HG03520 (cell line): ENCODE results near the gene CACNA1I.

Source experiments
- ATAC-seq: cut with Tn5 transposase; IDR thresholded peaks from one replicate; pipeline ENCODE4 v1.9.1; 2021; ENCODE audit warnings: mild to moderate bottlenecking, moderate library complexity; ENCODE audit not compliant: unreplicated experiment

The CACNA1I gene

DNA sequence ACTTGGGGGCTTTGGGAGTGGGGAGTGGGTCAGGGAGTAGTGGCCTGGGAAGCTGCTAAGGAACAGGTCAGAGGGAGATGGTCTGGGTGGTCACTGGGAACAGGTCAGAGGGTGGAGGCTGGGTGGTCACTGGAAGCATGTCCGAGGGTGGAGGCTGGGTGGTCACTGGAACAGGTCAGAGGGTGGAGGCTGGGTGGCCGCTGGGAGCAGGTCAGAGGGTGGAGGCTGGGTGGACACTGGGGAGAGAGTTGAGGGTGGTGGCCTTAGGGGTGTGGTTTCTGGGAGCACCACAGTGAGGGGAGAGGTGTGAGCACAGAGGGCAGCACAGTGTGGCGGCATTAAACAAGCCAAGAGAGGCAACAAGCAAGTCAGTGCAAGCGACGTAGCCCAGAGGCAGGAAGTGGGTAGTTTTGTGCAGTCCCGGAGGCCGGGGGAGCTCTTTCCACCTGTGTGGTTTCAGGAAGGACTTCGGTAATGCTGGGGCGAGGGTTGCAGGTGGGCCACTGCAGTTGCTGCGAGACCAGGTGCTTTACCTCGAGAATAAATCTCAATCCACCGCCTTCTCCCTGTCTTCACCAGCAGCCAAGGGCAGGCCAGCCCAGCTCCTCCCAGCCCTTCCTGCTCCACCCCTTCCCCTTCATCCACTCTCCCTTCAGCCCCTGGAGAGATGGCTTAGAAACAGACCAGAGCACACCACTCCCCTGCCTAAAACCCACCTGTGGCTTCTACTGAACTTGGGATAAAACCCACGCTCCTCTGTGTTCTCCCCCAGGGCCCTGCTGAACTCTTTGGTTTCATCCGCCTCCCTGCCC lies 3.2 kb upstream of the CACNA1I start:
- no peak for ATAC-seq

DNA sequence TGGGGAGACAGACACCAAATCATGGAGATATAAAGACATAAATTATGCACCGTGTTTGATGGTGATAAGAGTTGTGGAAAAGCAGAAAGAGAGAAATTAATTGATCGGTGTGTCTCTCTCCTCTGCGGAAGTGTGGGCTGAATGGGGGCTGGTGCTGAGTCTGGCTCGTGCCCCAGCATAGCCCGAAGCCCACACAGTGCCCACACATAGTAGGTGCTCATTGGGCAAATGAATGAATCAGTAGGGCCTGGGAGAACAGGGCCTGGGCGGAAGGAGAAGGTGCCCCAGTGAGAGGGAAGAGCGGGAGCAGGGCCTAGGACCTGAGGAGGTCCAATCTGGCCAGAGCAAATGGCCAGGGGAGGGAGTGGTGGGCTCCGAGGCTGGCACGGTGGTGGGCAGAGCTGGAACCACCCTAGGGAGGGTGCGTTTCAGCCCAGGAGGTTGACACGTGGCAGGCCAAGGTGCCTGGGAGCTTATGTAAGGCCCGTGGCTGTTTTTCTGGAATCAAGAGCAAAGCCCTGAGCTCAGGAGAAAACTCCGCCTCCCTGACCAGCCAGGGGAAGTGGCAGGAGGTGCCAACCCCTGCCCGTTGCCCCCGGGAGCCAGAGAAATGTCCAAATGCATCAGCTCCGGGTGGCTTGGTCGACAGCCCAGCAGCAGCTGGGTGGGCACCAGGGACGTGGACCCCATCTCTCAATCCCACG lies 2.1 kb upstream of the CACNA1I start:
- no peak for ATAC-seq

DNA sequence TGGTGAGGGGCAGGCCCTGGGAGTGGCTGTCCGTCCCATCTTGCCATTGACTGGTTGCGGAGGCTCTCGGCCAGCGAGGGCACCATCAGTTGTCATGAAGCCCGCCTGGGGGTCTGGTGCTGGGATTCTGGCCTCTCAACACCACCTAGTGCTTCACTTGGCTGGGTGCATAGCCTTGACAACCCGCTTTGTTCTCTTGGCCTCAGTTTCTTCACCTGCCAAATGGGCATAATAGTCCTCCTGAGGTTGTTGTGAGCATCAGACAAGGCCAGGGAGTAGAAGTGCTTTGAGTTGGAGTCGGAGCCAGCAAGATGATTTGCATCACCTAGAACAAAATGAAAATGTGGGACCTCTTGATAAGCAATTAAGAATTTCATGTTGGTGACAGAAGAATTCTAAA lies 1.5 kb upstream of the CACNA1I start:
- no peak for ATAC-seq

DNA sequence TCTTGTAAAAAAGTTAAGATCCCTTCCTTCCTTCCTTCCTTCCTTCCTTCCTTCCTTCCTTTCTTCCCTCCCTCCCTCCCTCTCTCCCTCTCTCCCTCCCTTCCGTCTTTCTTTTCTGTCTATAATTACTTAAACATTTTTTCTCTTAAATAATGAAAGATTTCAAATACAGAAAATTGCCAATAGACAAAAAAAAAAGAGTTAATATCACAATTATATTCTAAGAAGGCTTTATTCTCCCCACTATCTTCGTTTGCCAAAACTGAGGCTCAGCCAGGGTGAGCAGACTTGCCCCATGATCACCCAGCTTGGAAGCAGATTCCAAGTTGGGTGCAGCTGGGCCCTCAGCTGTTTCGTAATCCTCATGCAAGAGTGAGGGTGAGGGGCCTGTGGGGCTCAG lies 327 bp upstream of the CACNA1I start:
- no peak for ATAC-seq

DNA sequence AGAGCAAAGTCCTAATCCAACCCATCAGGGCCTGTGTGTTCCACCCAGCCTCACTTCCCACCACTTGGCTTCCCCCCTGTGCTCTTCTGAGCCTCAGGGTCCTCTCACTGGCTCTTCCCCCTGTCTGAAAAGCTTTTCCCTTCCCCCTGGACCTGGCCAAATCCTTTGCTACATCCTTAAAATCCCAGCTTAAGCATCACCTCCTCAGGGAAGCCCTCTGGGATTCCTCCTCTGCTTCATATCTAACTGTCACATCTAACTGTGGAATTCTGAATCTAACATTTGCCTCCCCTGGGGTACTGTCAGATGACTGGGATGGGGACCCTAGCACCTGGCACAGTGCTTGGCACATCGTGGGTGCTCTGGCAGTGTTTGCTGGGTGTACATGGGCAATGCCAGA lies 985 bp downstream of the CACNA1I start:
- no peak for ATAC-seq

DNA sequence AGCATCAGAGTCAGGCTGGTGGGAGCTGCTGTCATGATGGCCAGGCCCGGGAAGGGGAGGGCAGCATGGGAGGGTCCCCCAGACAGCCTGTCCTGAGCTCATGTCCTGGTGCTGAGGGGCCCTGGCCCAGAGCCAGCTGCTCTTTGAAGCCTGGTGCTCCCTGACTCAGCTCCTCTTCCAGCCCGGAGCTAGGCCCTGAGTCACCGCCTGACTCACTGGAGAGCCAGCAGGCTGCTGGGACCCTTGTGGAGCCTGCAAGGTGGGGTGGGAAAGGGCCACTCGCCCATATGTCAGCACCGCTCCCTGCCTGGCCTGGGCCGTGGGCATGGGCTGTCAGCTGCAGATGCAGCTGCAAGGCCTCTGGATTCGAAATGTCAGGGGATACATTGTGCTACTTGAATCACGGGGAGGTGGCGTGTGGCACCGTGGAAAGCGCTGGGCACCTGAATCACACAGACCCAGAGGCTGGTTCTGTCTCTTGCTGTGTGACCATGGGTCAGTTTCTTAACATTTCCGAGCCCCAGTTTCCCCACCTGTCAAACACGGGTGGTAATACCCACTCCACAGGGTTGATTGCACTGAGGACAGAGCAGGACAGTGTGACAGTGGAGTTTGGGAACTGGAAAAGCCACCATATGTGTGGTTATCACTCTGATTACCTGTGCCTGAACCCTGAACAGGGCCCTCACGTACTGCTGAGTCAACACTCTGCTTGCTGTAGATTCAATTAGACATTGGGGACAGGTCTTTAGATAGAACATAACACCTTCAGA lies 4.4 kb downstream of the CACNA1I start:
- no peak for ATAC-seq

DNA sequence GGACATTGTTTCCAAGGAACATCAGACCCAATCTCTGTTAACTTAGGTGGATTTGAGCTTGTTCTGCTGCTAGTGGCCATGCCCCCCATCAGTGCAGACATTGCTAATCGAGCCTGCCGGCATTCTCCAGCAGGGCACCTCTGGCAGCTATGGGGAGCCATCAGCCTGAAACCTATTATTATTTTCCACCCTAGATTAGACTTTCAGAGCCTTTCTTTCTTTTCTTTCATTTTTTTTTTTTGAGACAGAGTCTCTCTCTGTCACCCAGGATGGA lies 4.9 kb downstream of the CACNA1I start:
- ATAC-seq = no peak

DNA sequence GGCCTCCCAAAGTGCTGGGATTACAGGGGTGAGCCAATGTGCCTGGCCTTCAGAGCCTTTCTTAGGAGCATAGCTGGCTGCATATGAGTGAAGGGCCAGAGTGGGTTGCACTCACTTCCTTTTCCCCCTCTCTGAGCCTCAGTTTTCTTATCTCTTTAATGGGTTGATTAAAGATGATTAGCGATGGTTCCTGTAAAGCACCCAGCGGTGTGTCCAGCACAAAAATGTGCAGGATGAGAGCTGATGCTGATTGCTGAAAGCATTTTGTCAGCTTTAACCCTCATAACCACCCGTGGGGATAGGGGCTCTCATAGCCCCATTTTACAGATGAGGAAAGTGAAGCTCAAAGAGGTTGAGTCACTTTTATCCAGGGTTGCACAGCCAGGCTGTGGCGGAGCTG lies 5.5 kb downstream of the CACNA1I start:
- ATAC-seq = no peak

DNA sequence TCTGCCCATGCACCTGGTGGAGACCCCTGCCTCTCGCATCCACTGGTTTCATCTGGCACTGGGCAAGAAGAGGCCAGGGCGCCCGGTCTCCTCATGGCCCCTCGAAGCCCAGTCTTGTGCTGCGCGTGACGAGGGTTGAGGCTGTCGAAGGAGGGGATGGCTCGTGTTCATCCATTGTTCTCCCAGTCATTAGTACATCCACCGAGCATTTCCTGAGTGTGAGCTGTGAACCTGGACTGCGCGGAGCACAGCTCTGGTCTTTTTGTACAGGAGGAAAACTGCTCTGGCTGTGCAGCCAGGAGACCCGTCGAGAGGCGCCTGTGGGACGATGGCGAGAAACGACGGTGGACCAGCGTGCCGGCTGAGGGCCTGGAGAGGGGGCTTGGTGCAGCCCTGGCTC lies 6.8 kb downstream of the CACNA1I start:
- no peak for ATAC-seq

DNA sequence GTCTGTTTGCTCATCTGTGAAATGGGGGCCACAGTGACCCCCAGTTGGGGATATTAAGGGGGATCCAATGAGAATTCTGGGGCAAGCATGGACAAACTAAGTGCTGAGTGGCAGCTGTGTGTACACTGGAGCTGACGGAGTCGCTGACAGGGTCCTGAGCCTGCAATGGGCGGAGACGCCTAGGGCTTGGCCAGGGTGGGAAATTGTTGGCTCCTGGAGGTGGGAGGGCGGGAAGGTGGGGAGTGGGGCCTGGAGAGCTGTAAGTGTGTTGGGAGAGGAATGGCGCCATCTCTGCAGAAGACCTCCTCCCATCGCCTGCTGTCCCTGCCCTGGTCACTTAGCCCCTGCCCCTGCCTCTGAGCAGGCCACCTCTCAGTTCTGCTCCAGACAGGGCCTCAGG lies 7.3 kb downstream of the CACNA1I start:
- ATAC-seq = no peak

DNA sequence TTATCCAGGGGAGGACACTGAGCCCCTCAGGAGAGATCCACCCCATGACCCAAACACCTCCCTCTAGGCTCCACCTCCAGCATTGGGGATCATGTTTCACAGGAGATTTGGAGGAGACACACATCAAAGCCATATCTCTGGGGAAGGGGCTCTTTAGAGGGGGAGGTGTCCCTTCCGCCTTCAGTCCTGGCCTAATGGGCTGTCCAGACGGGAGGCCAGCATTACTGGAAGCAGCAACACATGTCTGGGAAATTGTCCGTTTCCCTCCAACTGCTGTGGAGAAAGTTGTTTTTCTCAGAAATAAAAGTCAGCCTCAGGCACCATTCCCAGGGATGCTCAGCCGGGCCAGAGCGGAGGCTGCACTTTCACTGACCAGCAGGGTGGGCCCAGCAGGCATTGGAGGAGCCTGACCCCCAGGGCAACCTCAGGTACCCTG lies 9.5 kb downstream of the CACNA1I start:
- no peak for ATAC-seq

DNA sequence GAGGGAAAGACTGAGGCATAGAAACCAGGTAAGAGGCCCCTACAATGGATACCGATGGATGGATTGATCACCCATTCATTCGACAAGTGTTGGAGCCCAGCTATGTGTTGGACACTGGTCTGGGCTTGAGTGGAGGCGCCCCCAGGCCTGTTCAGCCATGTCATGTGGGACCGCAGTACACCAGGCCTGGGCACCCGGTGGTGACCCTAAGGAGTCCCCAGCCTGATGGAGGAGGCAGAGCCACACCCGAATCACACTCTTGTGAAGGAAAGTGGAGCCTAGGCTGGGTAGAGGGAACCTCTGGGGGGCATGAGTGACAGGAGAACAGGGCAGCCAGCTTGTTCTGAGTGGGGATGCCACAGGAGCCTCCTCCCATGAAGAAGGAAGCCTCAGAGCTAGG lies 10.2 kb downstream of the CACNA1I start:
- no peak for ATAC-seq

DNA sequence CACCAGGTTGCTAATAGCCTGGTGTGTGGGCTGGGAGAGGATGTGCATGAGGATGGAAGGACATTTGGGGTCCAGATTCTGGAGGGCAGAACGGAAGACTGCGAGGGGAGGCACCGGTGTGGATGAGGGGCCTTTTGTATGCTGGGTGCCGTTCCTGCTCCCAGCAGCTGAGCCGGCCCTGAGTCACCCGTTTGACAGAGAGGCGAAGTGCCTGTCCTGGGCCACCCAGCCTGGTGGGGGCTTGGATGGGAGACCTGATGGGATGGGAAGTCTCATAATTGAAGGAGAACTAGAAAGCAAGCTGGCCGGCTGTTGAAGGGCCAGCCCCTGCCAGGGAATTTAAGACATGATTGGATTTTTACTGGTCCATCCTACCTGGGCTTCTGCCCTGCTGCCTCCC lies 10.8 kb downstream of the CACNA1I start:
- ATAC-seq = no peak

DNA sequence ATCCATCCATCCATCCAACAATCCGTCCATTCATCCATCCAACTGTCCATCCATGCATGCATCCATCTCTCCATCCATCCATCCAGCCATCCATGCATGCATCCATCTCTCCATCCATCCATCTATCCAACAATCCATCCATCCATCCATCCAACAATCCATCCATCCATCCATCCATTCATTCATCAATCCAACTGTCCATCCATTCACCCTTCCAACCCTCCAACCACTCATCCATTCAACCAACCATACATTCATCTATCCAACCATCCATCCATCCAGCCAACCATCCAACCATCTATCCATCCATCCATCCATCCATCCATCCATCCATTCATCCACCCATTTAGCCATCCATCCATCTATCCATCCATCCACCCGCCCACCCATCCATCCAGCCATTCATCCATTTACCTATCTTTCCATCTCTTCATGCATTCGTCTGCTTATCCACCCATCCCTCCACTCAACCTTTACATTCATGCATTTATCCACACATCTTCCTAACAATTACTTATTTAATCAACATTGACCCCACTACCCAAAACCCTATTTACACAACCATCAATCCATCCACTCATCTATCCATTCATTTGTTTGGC lies 12.6 kb downstream of the CACNA1I start:
- ATAC-seq = no peak

DNA sequence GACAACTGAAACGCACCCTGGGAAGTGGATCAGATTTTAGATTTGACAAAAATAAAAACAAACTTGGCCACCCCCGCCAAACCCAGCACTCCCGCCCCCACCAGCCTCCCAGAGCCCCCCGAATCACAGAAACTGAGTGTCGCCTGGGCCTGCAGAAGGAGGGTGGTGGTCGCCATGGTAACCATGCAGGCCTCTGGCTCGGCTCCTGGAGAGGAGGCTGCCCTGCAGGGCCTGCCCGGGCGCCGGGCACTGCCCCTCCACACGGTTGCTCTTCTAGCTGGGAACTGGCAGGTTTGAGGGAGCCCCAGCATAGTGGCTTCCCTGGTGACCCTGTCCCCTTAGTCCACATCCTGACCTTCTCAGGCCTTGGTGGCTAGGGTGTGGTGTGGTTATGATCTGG lies 19.3 kb downstream of the CACNA1I start:
- no peak for ATAC-seq

DNA sequence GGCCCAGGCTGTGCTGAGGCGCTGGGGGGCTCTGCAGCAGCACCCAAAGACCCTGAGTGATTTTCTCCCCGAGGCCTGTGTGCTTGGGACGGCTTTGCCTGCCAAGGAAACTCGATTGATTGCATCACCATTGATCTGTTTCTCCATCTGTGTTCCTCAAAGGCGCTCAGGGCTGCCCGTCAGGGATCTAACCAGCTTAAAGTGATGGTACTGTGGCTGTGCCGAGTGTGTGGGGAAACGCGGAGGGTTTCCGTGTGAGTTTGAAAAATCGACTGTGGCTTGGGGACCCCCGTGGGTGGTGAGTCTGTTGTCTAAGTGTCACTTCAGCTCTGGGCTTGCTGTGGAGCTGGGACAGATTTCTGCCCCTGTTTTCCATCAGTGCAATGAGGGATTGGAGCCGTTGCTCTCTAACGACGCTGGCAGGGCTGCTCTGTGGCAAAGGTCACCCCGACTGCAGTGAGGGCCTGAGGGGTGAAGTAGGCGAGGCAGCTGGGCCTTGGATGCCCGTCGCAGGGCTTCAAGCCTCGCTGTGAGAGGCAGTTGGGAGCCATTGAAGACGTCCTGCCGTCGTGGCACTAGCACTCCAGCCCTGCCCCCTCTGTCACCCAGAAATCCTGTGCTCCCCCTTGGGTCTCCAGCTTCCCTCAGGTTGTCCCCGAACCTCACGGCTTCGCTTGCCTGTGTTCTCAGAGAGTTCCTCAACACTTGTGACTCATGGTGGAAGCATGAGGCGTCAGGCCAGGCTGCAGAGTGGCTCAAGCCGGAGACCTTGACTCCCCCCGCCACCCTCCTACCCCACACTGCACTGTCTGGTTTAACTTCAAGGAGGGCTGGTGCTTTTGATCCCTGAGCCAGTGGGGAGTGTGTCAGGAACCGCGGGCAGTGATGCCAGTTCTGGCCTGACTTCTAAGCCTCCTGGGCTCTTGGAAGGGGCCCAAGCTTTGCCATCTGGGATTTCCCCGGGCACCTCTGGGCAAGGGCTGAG lies 21.8 kb downstream of the CACNA1I start:
- no peak for ATAC-seq

DNA sequence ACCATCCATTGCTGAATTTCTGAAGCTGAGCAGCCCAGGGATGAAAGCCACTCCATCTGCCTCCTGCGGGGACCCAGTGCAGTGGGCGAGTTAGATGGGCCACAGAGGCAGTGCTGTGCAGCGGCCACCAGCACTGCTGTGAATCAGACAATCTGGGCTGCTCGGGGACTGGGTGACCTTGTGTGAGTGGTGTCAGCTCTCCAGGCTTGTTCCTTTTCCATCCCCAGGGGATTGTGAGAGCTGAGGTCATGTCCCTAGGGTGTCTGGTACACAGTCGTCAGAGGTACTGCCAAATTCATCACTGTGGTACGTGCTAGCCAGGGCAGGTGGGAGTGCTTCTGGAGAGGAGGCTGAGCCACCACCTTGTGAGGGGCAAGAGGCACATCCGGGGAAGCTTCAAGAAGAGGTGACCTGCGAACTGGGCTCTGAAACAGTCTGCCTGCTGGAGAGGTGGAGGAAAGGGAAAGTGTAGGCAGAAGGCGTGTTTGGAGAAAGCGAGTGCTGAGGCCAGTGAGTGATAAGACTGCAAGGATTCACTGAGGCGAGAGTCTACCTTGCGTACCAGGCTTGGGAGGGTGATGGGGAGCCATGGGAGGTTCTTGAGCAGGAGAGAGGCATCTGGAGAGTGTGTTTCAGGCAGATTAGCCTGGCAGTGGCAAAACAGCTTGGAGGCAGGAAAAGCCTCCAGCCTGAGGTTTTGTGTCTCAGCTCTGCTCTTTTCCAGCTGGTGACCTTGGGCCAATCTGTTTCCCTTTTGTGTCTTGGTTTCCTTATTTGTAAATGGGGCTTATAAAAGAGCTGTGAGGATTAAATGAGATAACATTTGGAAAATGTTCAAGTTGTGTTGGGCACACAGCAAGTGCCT lies 22.7 kb downstream of the CACNA1I start:
- no peak for ATAC-seq

DNA sequence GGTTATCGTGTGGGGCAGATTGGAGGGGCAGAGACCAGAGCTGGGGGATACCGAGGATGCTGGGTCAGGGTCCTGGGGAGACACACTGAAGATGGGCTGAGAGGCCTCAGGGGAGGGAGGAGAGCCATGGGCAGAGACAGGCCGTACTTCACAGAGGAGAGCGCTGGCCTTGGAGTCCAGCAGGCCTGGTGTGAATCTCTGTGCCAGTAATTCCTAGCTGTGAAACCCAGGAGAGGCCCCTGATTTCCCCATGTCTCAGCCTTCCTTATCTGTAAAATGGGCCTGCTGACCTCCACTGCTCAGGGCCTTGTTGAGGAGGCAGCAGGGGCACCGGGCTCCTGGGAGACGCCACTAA lies 23.4 kb downstream of the CACNA1I start:
- no peak for ATAC-seq

DNA sequence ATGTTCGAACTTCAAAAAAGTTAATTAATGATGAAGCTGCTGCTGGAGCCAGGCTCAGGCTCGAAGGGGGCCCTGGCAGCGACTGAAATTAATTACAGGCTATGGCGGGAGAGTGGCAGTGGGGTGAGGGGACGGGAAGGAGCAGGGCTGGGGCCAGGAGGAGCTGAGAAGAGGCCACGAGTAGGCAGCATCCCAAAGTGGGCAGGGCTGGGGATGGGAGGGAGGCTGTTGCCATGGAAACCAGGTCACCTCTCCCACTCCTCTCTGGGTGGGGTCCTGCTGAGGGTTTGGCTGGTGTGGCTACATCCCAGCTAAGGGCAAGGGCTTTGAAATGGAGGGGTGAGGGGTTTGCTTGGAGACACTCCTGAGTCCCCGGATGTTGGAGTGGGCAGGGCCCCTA lies 23.9 kb downstream of the CACNA1I start:
- no peak for ATAC-seq
